GM10847 (cell line): ENCODE measurements around the gene IL21R.

Experiments
- POLR2A ChIP-seq: IDR thresholded peaks from 2 replicates; pipeline ENCODE4 v1.6.1; 2011; ENCODE audit not compliant: insufficient read length; ENCODE audit errors: extremely low read depth

IL21R gene

DNA sequence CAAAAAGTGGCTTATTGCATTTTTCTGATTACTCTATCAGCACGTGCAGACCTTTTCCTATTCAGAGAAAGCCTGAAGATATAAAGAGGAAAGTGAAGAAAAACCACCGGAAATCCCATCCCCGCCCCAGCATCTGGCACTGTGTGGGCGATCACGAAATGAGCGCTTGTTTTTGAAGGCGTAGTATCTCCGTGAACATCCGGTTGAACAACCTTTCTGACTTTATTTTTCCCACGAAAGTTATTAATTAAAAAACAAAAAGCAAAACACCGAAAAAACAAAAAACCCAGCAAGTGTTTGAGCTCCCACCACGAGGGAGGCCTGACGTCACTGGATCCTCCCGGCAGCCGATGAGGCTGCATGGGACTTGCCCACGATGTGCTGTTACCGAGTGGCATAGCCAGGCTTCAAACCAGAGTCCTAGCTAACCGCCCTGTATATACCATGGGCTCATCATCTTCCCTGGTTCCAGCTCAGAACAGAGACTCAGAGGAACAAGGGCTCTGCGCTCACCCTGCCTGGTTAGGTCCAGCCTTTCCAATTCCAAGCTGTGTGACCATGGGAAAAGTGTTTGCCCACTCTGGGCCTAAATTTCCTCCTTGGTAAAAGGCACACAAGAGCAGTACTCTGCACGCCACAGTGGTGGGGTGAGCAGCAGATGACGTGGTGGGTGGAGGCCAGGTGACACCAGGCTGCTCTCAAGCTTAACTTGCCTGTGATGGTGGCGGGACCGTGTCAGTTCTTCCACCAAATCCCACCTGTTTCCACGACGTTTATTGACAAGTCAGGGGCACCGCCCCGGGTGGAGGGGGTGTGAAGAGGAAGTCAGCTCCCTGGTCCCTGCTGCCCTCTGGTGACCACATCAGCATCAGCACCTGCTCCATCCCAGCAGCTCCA lies 34.3 kb upstream of the IL21R start:
- no peak for TF ChIP-seq POLR2A

GRCh38 chr16:27368358-27368722 lies 33.6 kb upstream of the IL21R start:
- no peak for TF ChIP-seq POLR2A

- TF ChIP-seq POLR2A, result no peak
These were observed 32.2 kb upstream of the IL21R start for GRCh38 chr16:27369806-27370205.

DNA sequence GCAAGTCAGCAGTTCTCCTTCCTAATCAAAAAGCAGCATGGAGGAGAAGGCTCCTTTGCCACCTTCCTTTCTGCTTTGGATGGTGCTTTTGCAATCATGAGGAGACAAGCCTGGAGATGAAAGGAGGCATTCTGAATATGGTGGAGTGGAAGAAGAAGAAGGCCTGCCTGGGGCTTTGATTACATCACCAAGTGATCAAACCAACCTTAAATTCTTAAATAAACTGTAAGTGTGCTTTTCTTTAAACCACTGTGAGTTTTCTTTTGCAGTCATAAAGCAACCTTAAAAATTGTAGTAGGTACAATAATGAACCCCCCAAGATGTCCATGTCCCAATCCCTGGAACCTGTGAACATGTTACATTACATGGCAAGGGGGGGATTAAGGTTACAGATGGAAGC lies 31.7 kb upstream of the IL21R start:
- no peak for TF ChIP-seq POLR2A

DNA sequence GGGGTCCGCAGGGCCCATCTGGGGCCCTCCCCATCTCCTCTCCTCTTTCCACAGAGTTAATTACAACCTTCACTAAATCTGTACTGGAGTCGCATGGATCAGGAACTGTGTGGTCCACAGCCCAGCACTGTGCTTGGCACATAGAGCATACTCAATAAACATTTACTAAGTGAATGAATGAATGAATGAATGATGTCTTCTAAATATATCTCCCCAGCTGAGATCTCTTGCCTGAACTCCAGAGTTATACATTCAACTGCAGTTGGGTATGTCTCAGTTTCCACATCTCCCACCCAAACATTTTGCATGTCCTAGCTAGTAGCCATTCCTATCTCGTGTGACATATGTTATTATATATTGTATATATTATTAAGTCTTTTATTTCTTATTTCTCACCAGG lies 28.7 kb upstream of the IL21R start:
- no peak for TF ChIP-seq POLR2A

DNA sequence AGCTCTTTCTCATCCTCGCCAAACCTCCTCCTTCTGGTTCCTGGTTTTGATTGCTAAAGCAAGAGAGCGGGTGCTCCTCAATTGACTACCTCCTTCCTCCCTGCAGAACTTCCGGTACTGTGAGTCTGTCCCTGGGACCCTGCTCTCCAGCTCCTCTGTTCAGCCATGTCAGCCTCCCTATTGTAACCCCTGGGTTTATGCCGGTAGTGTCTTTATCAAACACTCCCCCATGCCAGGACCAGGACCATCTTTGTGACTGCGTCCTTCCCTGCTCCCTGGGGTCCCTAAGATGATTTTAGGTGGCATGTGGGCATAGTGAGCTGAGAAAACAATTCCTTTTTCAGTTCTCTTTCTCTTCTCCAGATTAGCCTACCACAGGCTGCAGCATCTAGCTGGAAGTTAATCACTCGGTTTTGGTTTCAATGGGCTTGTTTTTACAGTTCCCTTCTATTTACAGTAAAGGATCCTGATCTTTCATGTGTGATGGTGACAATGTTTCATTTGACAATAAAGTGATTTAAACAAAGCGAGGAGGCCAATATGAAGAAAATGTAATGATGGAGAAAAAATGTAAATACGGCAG lies 27.7 kb upstream of the IL21R start:
- no peak for TF ChIP-seq POLR2A

- TF ChIP-seq POLR2A, result peak; percentile 28
These were observed 27.1 kb upstream of the IL21R start for GRCh38 chr16:27374804-27375425.

- no peak for TF ChIP-seq POLR2A
These were observed 24.1 kb upstream of the IL21R start for GRCh38 chr16:27377666-27378485.

DNA sequence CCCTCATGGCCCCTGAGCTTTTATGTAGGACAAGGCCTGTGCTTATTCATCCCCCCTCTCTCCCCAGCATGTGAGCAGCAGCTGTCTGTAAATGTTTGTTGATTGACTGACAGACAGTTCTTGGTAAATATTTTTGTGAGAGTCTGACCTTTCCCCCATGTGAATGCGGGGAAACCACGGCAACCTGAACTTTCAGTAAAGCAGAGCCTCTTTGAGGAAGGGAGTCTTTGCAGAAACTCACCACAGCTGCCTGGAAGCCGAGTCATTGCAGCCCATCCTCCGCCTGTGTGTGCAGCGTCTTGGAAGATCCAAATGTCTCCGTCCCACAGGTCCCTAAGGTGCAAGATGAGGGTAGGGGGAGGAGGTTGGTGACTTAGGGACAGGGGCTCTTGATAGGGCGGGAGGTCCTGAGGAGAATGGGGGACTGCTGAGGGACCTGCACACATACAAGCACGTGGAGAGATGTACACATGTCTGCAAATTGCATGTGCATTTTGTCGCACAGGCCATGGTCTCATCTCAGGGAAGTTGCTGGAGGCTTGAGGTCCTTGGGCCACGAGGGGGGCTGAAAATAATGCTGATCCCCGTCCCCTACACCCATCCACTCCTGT lies 23.0 kb upstream of the IL21R start:
- TF ChIP-seq POLR2A, result no peak

DNA sequence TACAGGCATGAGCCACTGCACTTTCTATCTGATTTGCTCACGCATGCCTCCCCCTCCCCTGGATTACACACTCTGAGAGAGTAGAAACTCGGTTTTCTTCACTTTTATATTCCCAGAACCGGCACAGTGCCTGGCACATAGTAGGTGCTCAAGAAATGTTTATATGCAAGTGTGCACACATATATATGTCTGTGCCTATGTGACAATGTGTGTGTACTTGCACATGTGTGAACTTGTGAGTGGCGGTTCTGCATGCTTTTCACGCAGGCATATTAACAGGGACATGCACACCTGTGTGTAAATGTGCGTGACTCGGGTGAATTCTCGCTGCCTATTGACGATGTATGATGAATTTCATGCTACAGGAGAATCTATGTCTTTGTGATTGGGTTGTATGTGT lies 22.1 kb upstream of the IL21R start:
- TF ChIP-seq POLR2A, result no peak

DNA sequence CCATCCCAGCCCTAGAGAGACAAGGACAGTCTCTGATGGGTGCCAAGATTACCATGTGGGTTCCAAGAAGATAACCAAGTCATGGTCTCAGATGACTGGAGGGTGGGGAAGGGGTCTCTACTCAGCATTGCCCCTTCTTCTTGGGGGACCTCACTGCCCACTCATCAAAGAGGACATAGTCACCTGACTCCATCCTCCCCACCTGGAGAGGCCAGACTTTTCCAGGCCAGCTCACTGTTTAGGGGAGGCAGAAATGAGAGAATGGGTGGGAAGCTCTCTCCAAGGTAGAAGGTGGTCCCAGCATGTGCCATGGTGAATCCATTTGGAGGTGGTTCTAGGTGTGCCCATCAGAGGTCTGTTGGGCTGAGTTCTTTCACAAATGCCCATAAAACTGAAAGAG lies 20.7 kb upstream of the IL21R start:
- no peak for TF ChIP-seq POLR2A

DNA sequence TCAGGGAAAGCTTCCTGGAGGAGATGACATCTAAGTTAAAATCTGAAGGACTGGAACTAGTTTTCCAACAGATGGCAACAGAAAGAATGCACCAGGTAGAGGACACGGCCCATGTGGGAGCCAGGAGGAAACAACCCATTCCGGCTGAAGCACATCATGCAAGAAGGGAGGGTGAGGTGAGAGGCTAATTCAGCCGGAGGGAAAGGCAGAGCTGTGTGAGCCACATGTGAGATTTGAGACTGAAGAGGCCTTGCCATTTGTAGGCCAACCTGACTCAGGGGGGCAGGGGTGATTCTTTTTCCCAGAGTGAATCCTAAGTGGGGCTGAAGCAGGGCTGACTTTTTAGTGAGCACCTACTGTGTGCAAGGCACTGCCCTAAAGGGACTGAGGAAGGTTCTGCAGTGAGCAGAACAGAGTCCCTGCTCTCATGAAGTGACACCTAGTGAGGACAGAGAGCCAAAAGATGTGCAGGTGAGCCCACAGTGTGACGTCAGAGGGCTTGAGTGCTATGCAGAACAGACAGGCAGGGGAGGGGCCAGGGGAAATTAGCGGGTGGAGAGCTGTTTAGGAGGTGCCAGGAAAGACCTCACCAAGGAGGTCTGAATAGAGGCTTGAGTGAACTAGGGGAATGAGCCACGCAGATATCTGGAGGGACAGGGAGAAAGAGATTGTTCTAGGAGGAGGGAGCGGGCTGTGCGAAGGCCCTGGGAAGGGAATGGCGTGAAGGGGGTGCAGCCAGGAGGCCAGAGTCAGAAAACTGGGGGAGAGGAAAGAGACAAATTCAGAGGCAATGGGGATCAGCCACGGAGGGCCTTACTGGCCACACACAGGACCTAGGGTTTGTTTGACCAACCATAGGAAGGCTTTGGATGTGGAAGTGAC lies 19.8 kb upstream of the IL21R start:
- no peak for TF ChIP-seq POLR2A

DNA sequence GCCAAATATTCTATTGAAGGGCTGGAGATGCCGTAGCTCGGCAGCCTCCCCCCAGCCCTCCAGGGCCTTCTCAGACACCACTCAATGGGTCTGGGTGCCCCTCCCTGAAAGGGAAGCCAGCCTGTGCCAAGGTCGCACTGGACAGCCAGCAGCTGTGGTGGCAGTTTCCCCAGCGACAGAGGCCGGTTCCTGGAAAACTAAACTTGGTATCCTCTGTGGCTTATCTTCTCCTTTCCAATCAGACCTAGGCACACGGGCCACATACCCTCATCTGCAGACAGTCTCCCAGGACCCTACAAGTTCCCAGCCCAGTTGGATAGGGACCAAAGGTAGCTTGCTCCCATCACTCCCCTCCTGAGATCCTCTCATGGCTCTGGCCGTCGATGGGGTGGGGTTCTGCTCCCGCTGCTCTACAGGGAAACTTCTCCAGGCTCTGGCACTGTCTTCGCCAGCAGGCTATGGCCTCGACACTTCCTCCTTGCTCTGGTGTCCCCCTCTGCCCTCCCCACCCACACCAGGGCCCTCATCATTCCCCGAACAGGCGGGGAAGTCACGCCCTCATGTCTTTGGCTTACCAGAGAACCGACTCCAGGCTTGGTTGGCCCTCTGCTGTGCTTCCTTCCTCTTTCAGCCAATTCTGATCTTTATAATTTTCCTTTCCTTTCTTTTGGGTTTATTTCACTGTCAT lies 18.3 kb upstream of the IL21R start:
- no peak for TF ChIP-seq POLR2A

- no peak for TF ChIP-seq POLR2A
These were observed 17.5 kb upstream of the IL21R start for GRCh38 chr16:27384425-27384824.
